ES-I3 (cell line): ENCODE data around the gene EPHA1.
"Not testable (repeated sequence)": the region's sequence is repeated elsewhere in the genome, so short reads cannot be mapped to it uniquely, and the experiment has no call there.

ENCODE experiments used
- H3K36me3 ChIP-seq: 2 replicates; pipeline ENCODE4 v1.6.1; 2013; ENCODE audit warnings: mild to moderate bottlenecking, low read length, control low read depth, moderate library complexity; ENCODE audit not compliant: insufficient read depth
- H3K4me1 ChIP-seq: 2 replicates; pipeline ENCODE4 v1.6.1; 2013; ENCODE audit warnings: mild to moderate bottlenecking, control low read depth, low read length; ENCODE audit not compliant: insufficient read depth
- H3K9ac ChIP-seq: 2 replicates; pipeline ENCODE4 v1.6.1; 2013; ENCODE audit warnings: low read depth, mild to moderate bottlenecking, low read length, moderate library complexity
- H3K9me3 ChIP-seq: 2 replicates; pipeline ENCODE4 v1.6.1; 2013; ENCODE audit warnings: mild to moderate bottlenecking, low read length, moderate library complexity; ENCODE audit not compliant: control insufficient read depth, insufficient read depth

The EPHA1 gene

GRCh38 chr7:143418681-143419458, 10.2 kb upstream of the EPHA1 start:
- H3K9me3 ChIP-seq: no peaks in the 10 kb centered on the region
- H3K9ac ChIP-seq: no peak overlapping the region
- no peaks in the 10 kb centered on the region; the same call in 1 of the 2 replicates for H3K36me3 ChIP-seq
- H3K4me1 ChIP-seq: peaks cover 23% of the 10 kb centered on the region; the same call in 1 of the 2 replicates

DNA sequence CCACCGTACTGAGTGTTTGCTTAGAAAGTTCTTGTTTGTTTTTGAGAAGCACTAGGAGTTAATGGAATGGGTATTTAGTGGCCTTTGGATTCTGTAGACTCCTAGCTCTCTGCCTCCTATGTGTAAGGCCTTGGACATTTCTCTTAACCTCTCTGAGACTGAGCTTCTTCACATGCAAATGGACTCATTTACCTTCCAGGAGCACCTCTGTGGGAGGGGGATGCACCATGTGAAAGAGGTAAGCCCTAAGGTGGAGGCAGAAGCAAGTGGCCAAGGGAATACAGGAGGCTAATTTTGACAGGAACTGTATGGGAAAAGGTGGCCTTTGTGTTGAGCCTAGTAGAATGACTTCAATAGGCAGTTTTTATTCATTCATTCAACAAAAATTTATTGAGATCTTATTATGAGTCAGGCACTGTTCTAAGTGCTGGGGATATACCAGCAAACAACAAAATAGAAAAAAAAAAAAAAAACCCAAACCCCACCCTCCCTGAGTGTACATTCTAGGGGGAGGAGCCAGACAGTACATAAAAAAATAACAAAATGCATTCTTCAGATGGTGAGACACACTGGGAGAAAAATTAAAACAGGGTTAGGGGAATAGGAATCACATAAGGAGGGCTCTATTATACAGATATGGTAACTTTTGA, 9.2 kb upstream of the EPHA1 start:
- Histone ChIP-seq H3K4me1 (peaks cover 28% of the 10 kb centered on the region), H3K9ac (no peak overlapping the region), H3K9me3 (no peaks in the 10 kb centered on the region), H3K36me3 (no peaks in the 10 kb centered on the region; the same call in 1 of the 2 replicates)

DNA sequence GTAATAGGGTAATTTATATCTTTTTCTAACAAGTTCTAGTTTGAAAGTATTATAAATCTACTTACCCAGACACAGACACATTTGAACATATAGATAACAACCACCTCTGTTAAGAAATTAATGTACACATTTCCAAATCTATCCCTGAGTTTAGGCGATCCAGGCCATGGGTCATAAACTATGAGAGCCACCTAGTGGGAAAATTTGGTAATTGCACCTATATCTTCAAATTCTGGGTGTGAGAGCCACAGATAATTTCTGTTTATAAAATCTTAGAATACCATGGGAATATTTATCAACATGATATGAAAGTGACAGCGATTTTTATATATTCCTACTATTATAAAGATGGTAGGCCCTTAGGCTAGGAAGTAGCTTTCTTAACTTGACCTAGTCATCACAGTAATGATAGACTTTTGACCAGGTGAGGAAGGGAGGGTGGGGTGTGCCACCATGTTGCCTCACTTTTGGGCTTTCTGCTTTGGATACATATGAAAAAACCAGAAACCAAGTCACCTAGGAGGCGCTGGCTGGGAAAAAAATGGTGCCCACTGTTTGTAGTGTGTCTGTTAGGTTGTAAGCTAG, 8.0 kb upstream of the EPHA1 start:
- no peaks in the 10 kb centered on the region; the same call in 1 of the 2 replicates for H3K36me3 ChIP-seq
- H3K9me3 ChIP-seq: no peaks in the 10 kb centered on the region
- no peak overlapping the region for H3K9ac ChIP-seq
- H3K4me1 ChIP-seq: peaks cover 38% of the 10 kb centered on the region

- Histone ChIP-seq H3K9me3 (no peaks in the 10 kb centered on the region), H3K4me1 (peaks cover 45% of the 10 kb centered on the region), H3K36me3 (no peaks in the 10 kb centered on the region; the same call in 1 of the 2 replicates)
These were observed 7.2 kb upstream of the EPHA1 start for GRCh38 chr7:143415742-143416397.

GRCh38 chr7:143415209-143415608, 6.6 kb upstream of the EPHA1 start:
- H3K4me1 ChIP-seq: peaks cover 48% of the 10 kb centered on the region
- H3K9ac ChIP-seq, H3K9me3 ChIP-seq, H3K36me3 ChIP-seq: not testable (repeated sequence)

More at GRCh38 chr7:143415742-143416397, 7.2 kb upstream of the EPHA1 start:
- H3K9ac ChIP-seq: no peak overlapping the region

DNA sequence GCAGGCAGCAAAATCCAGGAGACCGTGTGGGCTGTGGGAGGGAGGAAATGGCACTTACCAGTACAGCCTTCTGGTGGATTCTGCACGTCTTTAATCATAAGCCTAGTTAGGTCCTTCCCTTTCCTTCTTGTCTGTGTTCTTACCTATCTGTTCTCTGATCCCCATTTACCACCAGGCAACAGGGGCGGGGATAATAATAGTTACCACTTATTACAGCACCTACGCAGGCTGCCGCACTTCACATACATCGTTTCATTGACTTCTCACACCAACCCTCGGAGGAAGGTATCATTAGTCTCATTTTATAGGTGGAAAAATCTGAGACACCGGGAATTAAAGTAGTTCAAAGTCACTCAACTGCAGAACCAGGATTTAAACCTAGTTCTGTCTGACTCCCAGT, 4.5 kb upstream of the EPHA1 start:
- Histone ChIP-seq H3K9me3 (no peaks in the 10 kb centered on the region), H3K9ac (no peak overlapping the region), H3K4me1 (peaks cover 52% of the 10 kb centered on the region), H3K36me3 (no peaks in the 10 kb centered on the region)

DNA sequence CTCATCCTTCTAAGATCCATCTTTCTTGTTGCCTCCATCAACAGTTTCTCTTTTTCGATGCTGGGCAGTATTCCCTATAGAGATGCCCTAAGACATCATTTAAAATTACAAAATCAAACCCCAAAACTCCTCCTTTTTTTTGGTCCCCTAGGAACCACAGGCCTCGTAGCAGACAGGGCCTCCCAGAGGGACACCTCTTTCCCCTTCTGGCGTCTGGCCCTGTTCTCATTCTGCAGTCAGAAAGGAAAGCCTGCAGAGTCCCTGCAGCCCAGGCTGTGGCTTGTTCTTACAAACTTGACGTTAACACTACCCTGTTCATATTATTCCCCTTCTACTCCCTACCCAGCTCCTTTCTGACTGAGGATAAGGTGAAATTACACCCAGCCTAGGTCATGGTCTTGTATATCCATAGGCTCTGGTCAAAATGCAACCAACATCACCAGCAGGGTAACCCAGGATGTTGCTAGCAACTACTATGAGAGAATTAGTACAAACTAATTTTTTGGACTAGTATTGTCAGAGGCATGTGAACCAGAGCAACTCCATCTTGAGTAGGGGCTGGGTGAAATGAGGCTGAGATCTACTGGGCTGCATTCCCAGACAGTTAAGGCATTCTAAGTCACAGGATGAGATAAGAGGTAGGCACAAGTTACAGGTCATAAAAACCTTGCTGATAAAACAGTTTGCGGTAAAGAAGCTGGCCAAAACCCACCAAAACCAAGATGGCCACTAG, 3.5 kb upstream of the EPHA1 start:
- no peaks in the 10 kb centered on the region for H3K36me3 ChIP-seq
- H3K4me1 ChIP-seq: peaks cover 45% of the 10 kb centered on the region
- no peak overlapping the region for H3K9ac ChIP-seq
- no peaks in the 10 kb centered on the region for H3K9me3 ChIP-seq

DNA sequence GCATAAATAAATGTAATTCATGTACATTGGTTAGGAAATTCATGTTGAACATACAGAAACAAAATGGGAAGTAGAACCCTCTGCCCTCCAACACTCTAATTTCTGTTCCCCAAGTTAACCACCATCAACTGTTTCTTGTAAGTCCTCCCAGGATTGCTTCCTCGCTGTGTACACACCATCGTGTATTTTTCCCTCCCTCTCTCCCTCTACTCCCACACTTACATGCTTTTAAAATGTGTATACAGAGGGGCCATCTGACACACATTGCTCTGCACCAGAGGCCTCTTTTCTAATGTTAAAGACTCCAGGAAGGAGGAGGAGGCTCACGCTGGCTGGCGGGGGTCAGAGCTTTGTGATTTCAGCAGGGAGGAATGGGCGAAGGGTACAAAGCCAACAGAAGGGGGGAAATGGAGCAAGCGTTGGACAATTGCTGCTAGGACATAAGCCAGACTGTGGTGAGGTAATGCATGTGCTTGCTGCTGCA, 1.9 kb upstream of the EPHA1 start:
- Histone ChIP-seq H3K4me1 (peaks cover 53% of the 10 kb centered on the region), H3K9ac (no peak overlapping the region; the same call in 1 of the 2 replicates), H3K36me3 (peaks cover 3% of the 10 kb centered on the region; the same call in 1 of the 2 replicates), H3K9me3 (no peaks in the 10 kb centered on the region)

GRCh38 chr7:143408252-143408685, 387 bp downstream of the EPHA1 start:
- H3K4me1 ChIP-seq: peaks cover 56% of the 10 kb centered on the region

DNA sequence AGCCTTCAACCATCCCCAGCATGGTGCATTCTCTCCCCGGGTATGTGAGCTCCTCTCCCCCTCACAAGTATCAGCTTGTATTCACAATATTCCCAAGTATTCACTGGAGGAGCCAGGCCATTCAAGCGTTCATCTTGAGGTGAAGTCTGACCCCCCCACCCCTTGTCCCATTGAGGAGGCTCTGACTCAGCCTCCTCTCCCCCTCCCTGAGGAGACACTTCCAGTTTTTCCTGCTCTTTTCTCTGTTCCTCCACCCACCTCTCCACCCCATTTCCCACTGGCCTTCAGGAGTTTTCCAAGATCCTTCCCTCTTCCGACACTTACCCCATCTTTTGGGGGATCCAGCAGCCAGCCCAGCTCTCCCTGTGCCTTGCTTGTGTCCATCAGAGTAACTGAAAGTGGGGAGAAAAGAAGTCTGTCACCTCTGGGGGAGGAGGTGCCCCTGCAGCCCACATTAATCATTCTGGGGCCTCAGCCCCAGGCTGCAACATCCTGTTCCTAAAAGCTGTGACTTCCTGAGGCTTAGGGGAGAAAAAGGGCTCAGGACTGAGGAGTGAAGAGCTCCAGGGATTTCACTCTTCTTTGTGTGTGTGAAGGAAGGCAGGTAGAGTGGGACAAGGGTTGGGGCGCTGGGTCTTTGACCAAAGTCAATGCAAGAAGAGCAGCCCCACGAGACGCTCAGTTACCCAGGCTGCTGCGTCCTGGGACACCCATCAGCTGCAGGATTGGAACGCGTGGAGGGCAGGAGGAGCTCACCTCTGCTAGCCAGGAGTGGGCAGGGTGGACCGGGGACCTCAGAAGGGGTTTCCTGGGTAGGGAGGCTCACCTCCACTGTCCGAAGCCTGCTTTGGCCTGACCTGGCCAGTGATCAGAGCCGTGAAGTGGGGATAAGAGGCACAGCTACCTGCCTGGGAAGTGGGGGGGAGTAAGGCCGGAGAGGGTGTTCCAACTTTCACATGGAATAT, 1.1 kb downstream of the EPHA1 start:
- H3K9ac ChIP-seq: peak overlapping the region; percentile 86

More at GRCh38 chr7:143408252-143408685, 387 bp downstream of the EPHA1 start:
- Histone ChIP-seq H3K36me3 (peaks cover 3% of the 10 kb centered on the region; the same call in 1 of the 2 replicates), H3K9ac (peak overlapping the region; percentile 86), H3K9me3 (no peaks in the 10 kb centered on the region)

DNA sequence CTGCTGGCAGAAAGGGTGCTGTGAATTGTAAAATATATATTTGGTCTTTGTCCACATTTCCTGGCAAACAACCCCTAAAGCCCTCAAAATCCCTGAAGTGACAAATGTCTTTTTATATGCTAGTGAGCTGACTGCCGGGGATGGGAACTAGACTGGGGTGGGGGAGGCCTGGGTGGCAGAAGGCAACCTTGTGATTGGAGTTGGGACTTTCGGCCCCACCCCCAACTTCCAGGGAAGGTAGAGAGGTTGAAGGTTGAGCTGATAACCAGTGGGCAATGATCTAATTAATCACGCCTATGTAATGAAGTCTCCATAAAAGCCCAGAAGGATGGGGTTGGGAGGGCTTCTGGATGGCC, 2.7 kb downstream of the EPHA1 start:
- Histone ChIP-seq H3K9me3 (no peaks in the 10 kb centered on the region), H3K36me3 (peaks cover 5% of the 10 kb centered on the region; the same call in 1 of the 2 replicates), H3K4me1 (peaks cover 34% of the 10 kb centered on the region), H3K9ac (peak overlapping the region; percentile 19; the same call in 1 of the 2 replicates)

More for the DNA sequence above, 1.1 kb downstream of the EPHA1 start:
- no peaks in the 10 kb centered on the region for H3K9me3 ChIP-seq
- peaks cover 3% of the 10 kb centered on the region; the same call in 1 of the 2 replicates for H3K36me3 ChIP-seq
- H3K4me1 ChIP-seq: peaks cover 49% of the 10 kb centered on the region

DNA sequence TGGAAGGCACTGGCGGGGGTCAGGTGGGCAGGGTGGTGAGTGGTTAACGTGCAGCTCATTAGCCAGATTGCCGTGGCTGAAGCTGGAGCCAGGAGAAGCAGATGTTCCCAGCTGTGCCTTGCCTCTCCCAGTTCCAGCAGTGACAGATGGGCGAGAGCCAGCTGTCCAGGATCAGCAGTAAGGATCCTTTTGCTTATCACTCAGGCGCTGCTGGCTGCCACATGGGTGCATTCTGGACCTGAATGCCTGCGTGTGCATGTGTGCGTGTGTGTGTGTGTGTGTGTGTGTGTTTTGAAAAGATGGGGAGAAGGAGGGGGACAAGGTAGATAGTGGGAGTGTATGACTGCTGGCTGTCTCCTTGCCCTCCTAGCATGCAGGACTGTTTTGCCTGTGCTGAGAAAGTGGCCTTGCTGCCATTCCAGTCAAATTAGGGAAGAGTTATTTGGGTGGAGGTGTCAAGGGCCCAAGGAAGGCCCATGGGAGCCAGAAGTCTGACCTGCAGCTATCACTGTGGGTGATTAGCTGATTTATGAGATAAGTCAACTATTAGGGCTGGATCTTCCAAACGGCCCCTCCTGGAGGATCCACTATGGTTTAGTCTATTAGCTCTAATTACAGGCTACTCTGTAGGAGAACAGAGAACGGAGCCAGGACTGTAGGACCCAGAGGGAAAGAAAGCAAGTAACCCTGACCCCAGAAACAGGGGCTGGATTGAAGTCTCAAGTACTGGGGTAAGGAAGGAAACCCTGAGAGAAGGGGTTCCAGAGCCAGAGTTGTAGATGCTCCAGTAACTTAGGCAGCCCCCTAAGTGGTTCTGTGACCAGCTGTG, 3.3 kb downstream of the EPHA1 start:
- peak overlapping the region; percentile 19; the same call in 1 of the 2 replicates for H3K9ac ChIP-seq
- H3K9me3 ChIP-seq: no peaks in the 10 kb centered on the region
- peaks cover 5% of the 10 kb centered on the region; the same call in 1 of the 2 replicates for H3K36me3 ChIP-seq
- peaks cover 33% of the 10 kb centered on the region for H3K4me1 ChIP-seq
